ENCODE data around the gene COA3.
A peak's percentile ranks its signal among the peaks of the same experiment; 100 is the strongest.

Gene COA3

GRCh38 chr17:42844761-42845555 is 46.5 kb upstream of the COA3 start:
- Histone ChIP-seq H3K27me3 (replicated peaks in 2 of 5; ENCODE audit: control insufficient read depth in 4 of 5, insufficient read depth in 5 of 5, low read length in 4 of 5) (no peaks in the 10 kb centered on the region), H3K27ac (ENCODE audit: insufficient read depth in 1 of 2, low read depth in 1 of 2, low read length in 2 of 2, poor library complexity in 1 of 2, severe bottlenecking in 2 of 2) (no peak overlapping the region), H3K9me3 (ENCODE audit: control extremely low read depth in 1 of 5, control insufficient read depth in 4 of 5, insufficient read depth in 2 of 5, low read depth in 1 of 5, low read length in 4 of 5) (no peaks in the 10 kb centered on the region), H3K4me1 (ENCODE audit: control extremely low read depth in 1 of 4, control insufficient read depth in 4 of 4, insufficient read depth in 4 of 4, low read length in 3 of 4) (peaks cover 0 to 5% (median 0%) of the 10 kb centered on the region in 4 experiments), H3K4me3 (ENCODE audit: control insufficient read depth in 1 of 7, extremely low read depth in 1 of 7, insufficient read depth in 4 of 7, low read depth in 2 of 7, low read length in 6 of 7) (no peak overlapping the region), H3K36me3 (ENCODE audit: control insufficient read depth in 4 of 4, insufficient read depth in 4 of 4, low read length in 3 of 4) (peaks cover 9 to 53% (median 44%) of the 10 kb centered on the region in 4 experiments)
- DNase-seq, result no peak
- CTCF ChIA-PET, result interaction anchor here (1.0 to 10.6 kb wide), 10 partner anchors 10 to 153 kb away, joined by 3 to 136 read pairs (median 6); partner anchors contain the start of genes BECN1, PSME3 and RPL27
- 94% methylated on average over 24 of the region's 24 CpGs for WGBS (ENCODE audit: insufficient coverage)
- POLR2A ChIA-PET, result no interaction called here

GRCh38 chr17:42844271-42844670 is 45.8 kb upstream of the COA3 start, which contains the start of gene AOC2:
Gene AOC2 (plus strand): TSS chr17:42844580. CDS start chr17:42844627, 47 bp downstream.
- WGBS (ENCODE audit: insufficient coverage), result 55% methylated on average over 4 of the region's 4 CpGs
- no peak for DNase-seq
- CTCF ChIA-PET, result interaction anchor here (0.5 to 10.6 kb wide), 17 partner anchors 9 to 180 kb away, joined by 3 to 136 read pairs (median 6); partner anchors contain the start of genes PSME3 and RPL27
- Histone ChIP-seq H3K4me1 (ENCODE audit: control extremely low read depth in 1 of 4, control insufficient read depth in 4 of 4, insufficient read depth in 4 of 4, low read length in 3 of 4) (peaks cover 0 to 5% (median 0%) of the 10 kb centered on the region in 4 experiments), H3K4me3 (ENCODE audit: control insufficient read depth in 1 of 7, extremely low read depth in 1 of 7, insufficient read depth in 4 of 7, low read depth in 2 of 7, low read length in 6 of 7) (no peak within 1 kb of the TSS), H3K27ac (ENCODE audit: insufficient read depth in 1 of 2, low read depth in 1 of 2, low read length in 2 of 2, poor library complexity in 1 of 2, severe bottlenecking in 2 of 2) (no peak within 1 kb of the TSS), H3K36me3 (ENCODE audit: control insufficient read depth in 4 of 4, insufficient read depth in 4 of 4, low read length in 3 of 4) (peaks cover 9 to 56% (median 47%) of the 10 kb centered on the region in 4 experiments), H3K9me3 (ENCODE audit: control extremely low read depth in 1 of 5, control insufficient read depth in 4 of 5, insufficient read depth in 2 of 5, low read depth in 1 of 5, low read length in 4 of 5) (no peaks in the 10 kb centered on the region), H3K27me3 (replicated peaks in 2 of 5; ENCODE audit: control insufficient read depth in 4 of 5, insufficient read depth in 5 of 5, low read length in 4 of 5) (no peaks in the 10 kb centered on the region)
- POLR2A ChIA-PET, result no interaction called here

GRCh38 chr17:42843358-42843934 is 44.9 kb upstream of the COA3 start:
- no peak overlapping the region for H3K27ac ChIP-seq (ENCODE audit: insufficient read depth in 1 of 2, low read depth in 1 of 2, low read length in 2 of 2, poor library complexity in 1 of 2, severe bottlenecking in 2 of 2)
- H3K9me3 ChIP-seq (ENCODE audit: control extremely low read depth in 1 of 5, control insufficient read depth in 4 of 5, insufficient read depth in 2 of 5, low read depth in 1 of 5, low read length in 4 of 5), result no peaks in the 10 kb centered on the region
- DNase-seq, result peak; percentile 63 to 76 (median 71)
- no peaks in the 10 kb centered on the region for H3K27me3 ChIP-seq (replicated peaks in 2 of 5; ENCODE audit: control insufficient read depth in 4 of 5, insufficient read depth in 5 of 5, low read length in 4 of 5)
- H3K4me3 ChIP-seq (ENCODE audit: control insufficient read depth in 1 of 7, extremely low read depth in 1 of 7, insufficient read depth in 4 of 7, low read depth in 2 of 7, low read length in 6 of 7), result no peak overlapping the region
- peaks cover 12 to 64% (median 54%) of the 10 kb centered on the region in 4 experiments for H3K36me3 ChIP-seq (ENCODE audit: control insufficient read depth in 4 of 4, insufficient read depth in 4 of 4, low read length in 3 of 4)
- 66% methylated on average over 5 of the region's 6 CpGs for WGBS (ENCODE audit: insufficient coverage)
- CTCF ChIA-PET, result interaction anchor here (0.9 to 10.6 kb wide), 22 partner anchors 9 to 353 kb away, joined by 3 to 136 read pairs (median 5); partner anchors contain the start of genes BECN1, PSME3 and RPL27
- POLR2A ChIA-PET, result interaction anchor here (0.6 kb wide), 1 partner anchor 234 kb away, joined by 3 read pairs; the partner anchor contains the start of gene TUBG1
- peaks cover 0 to 5% (median 0%) of the 10 kb centered on the region in 4 experiments for H3K4me1 ChIP-seq (ENCODE audit: control extremely low read depth in 1 of 4, control insufficient read depth in 4 of 4, insufficient read depth in 4 of 4, low read length in 3 of 4)

- WGBS (ENCODE audit: insufficient coverage), result 86% methylated on average over 6 of the region's 11 CpGs
- Histone ChIP-seq H3K36me3 (ENCODE audit: control insufficient read depth in 4 of 4, insufficient read depth in 4 of 4, low read length in 3 of 4) (peaks cover 16 to 77% (median 63%) of the 10 kb centered on the region in 4 experiments), H3K27me3 (replicated peaks in 2 of 5; ENCODE audit: control insufficient read depth in 4 of 5, insufficient read depth in 5 of 5, low read length in 4 of 5) (no peaks in the 10 kb centered on the region), H3K9me3 (ENCODE audit: control extremely low read depth in 1 of 5, control insufficient read depth in 4 of 5, insufficient read depth in 2 of 5, low read depth in 1 of 5, low read length in 4 of 5) (no peaks in the 10 kb centered on the region), H3K4me3 (ENCODE audit: control insufficient read depth in 1 of 7, extremely low read depth in 1 of 7, insufficient read depth in 4 of 7, low read depth in 2 of 7, low read length in 6 of 7) (no peak overlapping the region), H3K27ac (ENCODE audit: insufficient read depth in 1 of 2, low read depth in 1 of 2, low read length in 2 of 2, poor library complexity in 1 of 2, severe bottlenecking in 2 of 2) (no peak overlapping the region), H3K4me1 (ENCODE audit: control extremely low read depth in 1 of 4, control insufficient read depth in 4 of 4, insufficient read depth in 4 of 4, low read length in 3 of 4) (peaks cover 0 to 5% (median 0%) of the 10 kb centered on the region in 4 experiments)
- no peak for DNase-seq
- ChIA-PET CTCF (interaction anchor here (0.9 to 10.6 kb wide), 14 partner anchors 8 to 224 kb away, joined by 3 to 136 read pairs (median 6); partner anchors contain the start of genes BECN1 and PSME3), POLR2A (interaction anchor here (1.0 kb wide), 1 partner anchor 87 kb away, joined by 3 read pairs; no protein-coding TSS in a partner anchor)
Measured at GRCh38 chr17:42841975-42842685, 43.6 kb upstream of the COA3 start.

GRCh38 chr17:42835732-42836131 is 37.2 kb upstream of the COA3 start:
- ChIA-PET CTCF (interaction anchor here (1.1 to 3.6 kb wide), 2 partner anchors 7 to 93 kb away, joined by 4 to 17 read pairs; no protein-coding TSS in a partner anchor), POLR2A (interaction anchor here (1.3 kb wide), 1 partner anchor 162 kb away, joined by 4 read pairs; the partner anchor contains the start of gene RPL27)
- no peak overlapping the region for H3K4me3 ChIP-seq (ENCODE audit: control insufficient read depth in 1 of 7, extremely low read depth in 1 of 7, insufficient read depth in 4 of 7, low read depth in 2 of 7, low read length in 6 of 7)
- DNase-seq, result peak in 1 of 3 donors; percentile 10
- peaks cover 13 to 21% (median 17%) of the 10 kb centered on the region in 4 experiments for H3K4me1 ChIP-seq (ENCODE audit: control extremely low read depth in 1 of 4, control insufficient read depth in 4 of 4, insufficient read depth in 4 of 4, low read length in 3 of 4)
- no peaks in the 10 kb centered on the region for H3K27me3 ChIP-seq (replicated peaks in 2 of 5; ENCODE audit: control insufficient read depth in 4 of 5, insufficient read depth in 5 of 5, low read length in 4 of 5)
- no peak overlapping the region for H3K27ac ChIP-seq (ENCODE audit: insufficient read depth in 1 of 2, low read depth in 1 of 2, low read length in 2 of 2, poor library complexity in 1 of 2, severe bottlenecking in 2 of 2)
- WGBS (ENCODE audit: insufficient coverage), result 100% methylated on average over 1 of the region's 6 CpGs
- H3K9me3 ChIP-seq (ENCODE audit: control extremely low read depth in 1 of 5, control insufficient read depth in 4 of 5, insufficient read depth in 2 of 5, low read depth in 1 of 5, low read length in 4 of 5), result no peaks in the 10 kb centered on the region
- peaks cover 10 to 46% (median 30%) of the 10 kb centered on the region in 4 experiments for H3K36me3 ChIP-seq (ENCODE audit: control insufficient read depth in 4 of 4, insufficient read depth in 4 of 4, low read length in 3 of 4)

- DNase-seq, result no peak
- Histone ChIP-seq H3K36me3 (ENCODE audit: control insufficient read depth in 4 of 4, insufficient read depth in 4 of 4, low read length in 3 of 4) (peaks cover 10 to 33% (median 21%) of the 10 kb centered on the region in 4 experiments), H3K4me3 (ENCODE audit: control insufficient read depth in 1 of 7, extremely low read depth in 1 of 7, insufficient read depth in 4 of 7, low read depth in 2 of 7, low read length in 6 of 7) (peak overlapping the region; percentile 83 to 98 (median 85)), H3K27ac (ENCODE audit: insufficient read depth in 1 of 2, low read depth in 1 of 2, low read length in 2 of 2, poor library complexity in 1 of 2, severe bottlenecking in 2 of 2) (peak overlapping the region; percentile 90 to 92), H3K4me1 (ENCODE audit: control extremely low read depth in 1 of 4, control insufficient read depth in 4 of 4, insufficient read depth in 4 of 4, low read length in 3 of 4) (peaks cover 13 to 21% (median 17%) of the 10 kb centered on the region in 4 experiments), H3K27me3 (replicated peaks in 2 of 5; ENCODE audit: control insufficient read depth in 4 of 5, insufficient read depth in 5 of 5, low read length in 4 of 5) (no peaks in the 10 kb centered on the region), H3K9me3 (ENCODE audit: control extremely low read depth in 1 of 5, control insufficient read depth in 4 of 5, insufficient read depth in 2 of 5, low read depth in 1 of 5, low read length in 4 of 5) (no peaks in the 10 kb centered on the region)
- WGBS (ENCODE audit: insufficient coverage), result 29% methylated on average over 1 of the region's 18 CpGs
- POLR2A ChIA-PET, result interaction anchor here (0.5 to 1.4 kb wide), 3 partner anchors 10 to 116 kb away, joined by 3 to 4 read pairs (median 3); partner anchors contain the start of gene BECN1
- CTCF ChIA-PET, result interaction anchor here (1.0 to 3.9 kb wide), 10 partner anchors 9 to 255 kb away, joined by 3 to 17 read pairs (median 4); partner anchors contain the start of genes BECN1 and TUBG1
Measured at GRCh38 chr17:42833767-42834422, 35.4 kb upstream of the COA3 start.

Data from common myeloid progenitor, CD34-positive (primary cell).